ENCODE data around the gene ZEB2. TPM values are rescaled to one million over a fixed set of nuclear protein-coding genes. Genes with fewer than 3 reads are reported as not detected.

ZEB2 gene
- total RNA-seq, 1 experiment from 2014 or later = 28.2 TPM

GRCh38 chr2:144519597-144519933 lies 354 bp downstream of the ZEB2 start:
- ChIA-PET POLR2A (interaction anchor here (0.7 to 1.0 kb wide), 2 partner anchors 25 to 140 kb away, joined by 3 to 4 read pairs; no protein-coding TSS in a partner anchor), CTCF (no interaction called here)
- no peak overlapping the region for H3K27ac Mint-ChIP-seq (ENCODE audit: low read depth, unreplicated experiment)
- H3K4me3 Mint-ChIP-seq (ENCODE audit: unreplicated experiment) = no peak overlapping the region
- no peak for TF ChIP-seq CTCF (IDR thresholded peaks at IDR 0.05; ENCODE audit: unreplicated experiment)
- no peaks in the 10 kb centered on the region for H3K27me3 Mint-ChIP-seq (ENCODE audit: insufficient read depth, unreplicated experiment)
- intact Hi-C loops (cut with micrococcal nuclease) = loop anchor here (5.0 to 10.0 kb wide), 6 partner anchors 315 to 963 kb away; no protein-coding TSS in a partner anchor
- no peaks in the 10 kb centered on the region for H3K9me3 Mint-ChIP-seq (ENCODE audit: unreplicated experiment)
- no peak for DNase-seq (ENCODE audit: unreplicated experiment)
- no peaks in the 10 kb centered on the region for H3K36me3 Mint-ChIP-seq (ENCODE audit: insufficient read depth, unreplicated experiment)
- H3K4me1 Mint-ChIP-seq (ENCODE audit: insufficient read depth, unreplicated experiment) = peaks cover 17% of the 10 kb centered on the region
- TSS peak; percentile 45 for BruUV-seq (replicated peaks)

DNA sequence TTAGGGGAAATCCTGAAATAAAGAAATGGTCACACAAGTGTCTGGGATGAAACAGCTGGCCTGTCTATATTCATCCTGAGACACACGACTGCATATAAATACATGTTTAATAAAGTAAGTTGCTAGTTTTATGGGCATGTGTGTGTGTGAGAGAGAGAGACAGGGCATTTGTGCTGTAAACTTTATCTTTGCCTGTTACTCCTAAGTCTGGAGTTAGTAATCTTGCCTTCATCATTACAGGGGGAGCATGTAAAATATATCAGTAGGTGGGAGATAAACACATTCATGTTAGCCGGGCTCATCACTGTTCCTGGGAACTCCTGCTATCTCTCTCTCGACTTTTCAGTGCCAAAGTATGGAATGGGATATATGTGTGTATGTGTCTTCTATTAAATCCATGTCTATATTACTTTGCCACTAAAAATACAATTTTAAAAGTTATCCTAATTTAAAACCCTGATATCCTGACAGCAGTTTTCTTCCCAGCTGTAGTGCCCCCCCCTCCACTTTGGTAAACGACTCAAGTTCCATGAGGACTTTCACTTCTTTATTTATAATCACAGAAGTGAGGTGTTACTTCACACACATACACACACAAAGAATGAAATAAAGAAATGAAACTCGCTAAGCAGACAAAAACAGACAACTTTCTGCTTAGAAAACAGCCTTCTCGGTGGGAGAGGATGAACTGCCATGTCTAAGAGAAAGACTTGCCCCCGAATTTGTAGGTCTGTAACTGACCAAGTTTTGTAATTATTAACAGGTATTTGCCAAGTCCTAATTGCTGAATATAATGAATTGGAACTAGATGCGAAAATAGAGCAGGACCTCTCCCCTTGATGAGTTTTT lies 947 bp downstream of the ZEB2 start:
- no peaks in the 10 kb centered on the region for H3K27me3 Mint-ChIP-seq (ENCODE audit: insufficient read depth, unreplicated experiment)
- POLR2A ChIA-PET = interaction anchor here (0.7 to 1.2 kb wide), 8 partner anchors 26 to 188 kb away, joined by 3 to 6 read pairs (median 4); no protein-coding TSS in a partner anchor
- no peak overlapping the region for H3K4me3 Mint-ChIP-seq (ENCODE audit: unreplicated experiment)
- H3K9me3 Mint-ChIP-seq (ENCODE audit: unreplicated experiment) = no peaks in the 10 kb centered on the region
- peaks cover 22% of the 10 kb centered on the region for H3K4me1 Mint-ChIP-seq (ENCODE audit: insufficient read depth, unreplicated experiment)
- no peak overlapping the region for H3K27ac Mint-ChIP-seq (ENCODE audit: low read depth, unreplicated experiment)
- DNase-seq (ENCODE audit: unreplicated experiment) = no peak
- BruUV-seq (replicated peaks) = no TSS peak
- no peaks in the 10 kb centered on the region for H3K36me3 Mint-ChIP-seq (ENCODE audit: insufficient read depth, unreplicated experiment)
- intact Hi-C loops (cut with micrococcal nuclease) = loop anchor here (5.0 to 10.0 kb wide), 6 partner anchors 316 to 963 kb away; no protein-coding TSS in a partner anchor
- TF ChIP-seq CTCF (IDR thresholded peaks at IDR 0.05; ENCODE audit: unreplicated experiment) = no peak
- CTCF ChIA-PET = interaction anchor here (0.5 kb wide), 1 partner anchor 15 kb away, joined by 4 read pairs; no protein-coding TSS in a partner anchor

DNA sequence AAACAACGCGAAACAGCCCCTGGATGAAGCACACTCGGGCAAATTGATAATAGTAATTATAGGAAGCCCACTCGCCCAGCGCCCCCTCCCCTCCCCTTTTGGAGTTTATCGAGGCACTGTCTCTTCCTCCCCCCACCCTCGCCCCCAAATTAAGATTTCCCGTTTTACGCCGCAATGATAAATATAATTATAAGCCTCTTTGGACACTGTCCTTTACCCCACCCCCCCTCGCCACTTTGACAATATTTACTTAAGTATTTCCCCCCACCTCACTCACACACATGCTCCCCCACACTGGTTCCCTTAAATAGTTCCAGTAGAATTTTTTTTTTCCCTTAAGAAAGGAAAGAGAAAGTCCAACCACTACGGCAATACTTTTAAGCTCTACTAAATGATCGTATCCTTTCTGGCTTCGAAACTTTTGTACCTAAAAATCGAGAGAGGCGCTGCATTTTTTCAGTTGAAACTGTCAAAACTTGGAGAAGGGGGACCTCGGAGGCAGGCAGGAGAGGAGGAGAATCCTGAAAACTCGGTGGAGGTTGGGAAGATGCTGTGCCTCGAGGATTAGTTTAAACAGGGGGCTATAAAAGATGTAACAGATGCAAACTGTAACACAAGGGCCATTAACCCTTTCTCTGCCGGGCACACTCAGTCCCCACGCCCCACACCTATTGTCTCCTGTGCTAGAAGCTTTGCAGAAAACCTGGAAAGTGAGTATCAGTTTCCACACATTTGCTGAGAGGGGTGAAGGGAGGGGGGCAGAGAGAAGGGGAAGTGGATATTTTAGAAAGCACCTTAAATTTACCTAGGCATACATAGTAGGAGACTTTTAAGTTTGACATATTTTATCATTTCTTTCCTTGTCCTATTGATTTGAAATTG lies 1.8 kb downstream of the ZEB2 start:
- ChIA-PET POLR2A (interaction anchor here (0.6 to 1.2 kb wide), 12 partner anchors 12 to 1775 kb away, joined by 3 to 6 read pairs (median 3); no protein-coding TSS in a partner anchor), CTCF (interaction anchor here (0.5 to 0.6 kb wide), 3 partner anchors 14 to 194 kb away, joined by 3 to 4 read pairs (median 3); no protein-coding TSS in a partner anchor)
- Mint-ChIP-seq H3K27ac (ENCODE audit: low read depth, unreplicated experiment) (no peak overlapping the region), H3K27me3 (ENCODE audit: insufficient read depth, unreplicated experiment) (no peaks in the 10 kb centered on the region), H3K9me3 (ENCODE audit: unreplicated experiment) (no peaks in the 10 kb centered on the region), H3K36me3 (ENCODE audit: insufficient read depth, unreplicated experiment) (peaks cover 5% of the 10 kb centered on the region), H3K4me1 (ENCODE audit: insufficient read depth, unreplicated experiment) (peaks cover 30% of the 10 kb centered on the region), H3K4me3 (ENCODE audit: unreplicated experiment) (no peak overlapping the region)
- TF ChIP-seq CTCF (IDR thresholded peaks at IDR 0.05; ENCODE audit: unreplicated experiment) = no peak
- intact Hi-C loops (cut with micrococcal nuclease) = loop anchor here (1.0 to 10.0 kb wide), 11 partner anchors 35 to 1234 kb away; a partner anchor contains a TSS
- BruUV-seq (replicated peaks) = TSS peak; percentile 81
- DNase-seq (ENCODE audit: unreplicated experiment) = no peak
